ENCODE measurements around the gene SLC5A4.

- no peak for TF ChIP-seq CTCF (IDR thresholded peaks at IDR 0.05)
- TF ChIP-seq POLR2A (IDR thresholded peaks at IDR 0.05): no peak
Observed at GRCh38 chr22:32216911-32217310, 38.2 kb downstream of the SLC5A4 start.
